ENCODE results near the gene ZNF512B.
A peak's percentile ranks its signal among the peaks of the same experiment; 100 is the strongest.
"Not testable (repeated sequence)": the region's sequence is repeated elsewhere in the genome, so short reads cannot be mapped to it uniquely, and the experiment has no call there.

The ZNF512B gene

DNA sequence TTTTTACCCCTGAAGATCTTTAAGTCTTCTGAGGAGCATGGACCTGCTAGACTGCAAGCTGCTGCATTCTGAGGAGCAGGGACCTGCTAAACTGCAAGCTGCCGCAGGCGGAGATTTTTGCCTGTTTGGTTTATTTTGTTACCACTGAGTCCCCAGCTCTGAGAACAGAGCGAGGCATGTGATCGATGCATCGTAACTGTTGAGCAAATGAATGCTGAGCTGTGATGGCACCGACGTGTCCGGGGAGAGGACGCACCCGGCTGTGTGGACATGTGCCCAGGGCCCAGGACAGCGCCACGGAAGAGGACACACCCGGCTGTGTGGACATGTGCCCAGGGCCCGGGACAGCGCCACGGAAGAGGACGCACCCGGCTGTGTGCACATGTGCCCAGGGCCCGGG, 50.6 kb downstream of the ZNF512B start:
- no peak for DNase-seq
- in situ Hi-C loops (cut with MboI; ENCODE audit: low pct_unique_long_range_greater_than_20kb, low sequenced_read_pairs): no loop called here

DNA sequence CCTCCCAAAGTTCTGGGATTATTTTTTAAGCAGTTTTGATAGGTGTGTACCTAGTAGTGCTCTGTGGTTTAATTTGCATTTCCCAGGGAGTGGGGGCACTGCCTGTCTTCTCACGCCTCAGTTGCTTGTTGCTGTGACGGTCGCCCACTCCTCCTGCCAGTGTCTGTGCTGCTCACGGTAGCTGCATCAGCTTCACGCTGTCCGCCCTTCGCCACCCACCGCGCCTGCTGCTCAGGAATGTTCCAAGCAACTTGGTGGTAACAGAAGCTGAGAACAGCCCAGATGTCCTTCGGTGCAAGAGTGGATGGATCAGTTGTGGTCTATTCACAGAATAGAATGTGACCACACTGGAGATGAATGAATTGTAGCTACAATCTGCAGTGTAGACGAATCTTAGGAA, 51.9 kb downstream of the ZNF512B start:
- in situ Hi-C loops (cut with MboI; ENCODE audit: low pct_unique_long_range_greater_than_20kb, low sequenced_read_pairs): no loop called here
- DNase-seq: no peak

DNA sequence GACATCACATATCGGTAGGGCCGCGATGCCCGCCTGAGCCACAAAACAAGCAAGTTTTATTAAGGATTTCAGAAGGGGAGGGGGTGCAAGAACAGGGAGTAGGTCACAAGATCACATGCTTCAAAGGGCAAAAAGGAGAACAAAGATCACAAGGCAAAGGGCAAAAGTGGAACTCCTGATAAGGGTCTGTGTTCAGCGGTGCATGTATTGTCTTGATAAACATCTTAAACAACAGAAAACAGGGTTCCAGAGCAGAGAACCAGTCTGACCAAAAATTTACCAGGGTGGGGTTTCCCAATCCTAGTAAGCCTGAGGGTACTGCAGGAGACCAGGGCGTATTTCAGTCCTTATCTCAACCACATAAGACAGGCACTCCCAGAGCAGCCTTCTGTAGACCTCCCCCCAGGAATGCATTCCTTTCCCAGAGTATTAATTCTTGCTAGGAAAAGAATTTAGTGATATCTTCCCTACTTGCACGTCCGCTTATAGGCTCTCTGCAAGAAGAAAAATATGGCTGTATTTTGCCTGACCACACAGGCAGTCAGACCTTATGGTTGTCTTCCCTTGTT, 53.3 kb downstream of the ZNF512B start:
- peak; percentile 45 for DNase-seq
- in situ Hi-C loops (cut with MboI; ENCODE audit: low pct_unique_long_range_greater_than_20kb, low sequenced_read_pairs): not testable (repeated sequence)

DNA sequence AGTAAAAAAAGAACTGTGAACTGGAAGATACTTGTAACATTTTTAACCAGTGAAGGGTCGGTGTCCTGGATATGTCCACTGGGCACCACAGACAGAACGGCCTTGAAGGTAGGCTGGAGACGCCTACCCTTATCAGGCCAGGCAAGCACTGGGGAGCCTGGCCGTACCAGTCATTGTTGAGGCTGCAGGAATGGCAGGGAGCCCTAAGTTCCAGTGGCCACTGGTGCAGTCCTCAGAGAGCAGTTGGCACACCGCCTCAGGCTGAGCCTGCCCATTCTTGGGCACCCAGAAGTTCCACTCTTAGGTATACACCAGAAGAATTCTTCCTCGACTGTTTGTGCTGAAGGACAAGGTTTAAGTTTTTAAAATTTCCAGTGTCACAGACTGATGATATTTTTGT, 54.3 kb downstream of the ZNF512B start:
- in situ Hi-C loops (cut with MboI; ENCODE audit: low pct_unique_long_range_greater_than_20kb, low sequenced_read_pairs): no loop called here
- no peak for DNase-seq

DNA sequence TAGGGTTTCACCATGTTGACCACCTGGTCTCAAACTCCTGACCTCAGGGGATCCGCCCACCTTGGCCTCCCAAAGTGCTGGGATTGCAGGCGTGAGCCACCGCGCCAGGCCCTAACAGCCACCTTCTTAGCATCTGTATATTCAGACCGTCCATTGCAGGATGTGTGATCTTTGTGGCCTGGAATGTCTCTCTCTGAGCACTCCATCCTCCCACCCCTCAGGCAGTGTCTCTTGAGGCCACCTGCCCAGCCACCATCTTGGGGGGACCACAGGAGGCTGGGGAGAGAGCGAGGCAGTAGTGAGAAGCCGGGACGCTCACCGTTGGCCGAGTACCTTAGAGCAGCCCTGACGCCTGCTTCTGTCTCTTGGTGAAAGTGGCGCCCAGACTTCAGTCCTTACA, 56.0 kb downstream of the ZNF512B start:
- no peak for DNase-seq
- in situ Hi-C loops (cut with MboI; ENCODE audit: low pct_unique_long_range_greater_than_20kb, low sequenced_read_pairs): no loop called here

DNA sequence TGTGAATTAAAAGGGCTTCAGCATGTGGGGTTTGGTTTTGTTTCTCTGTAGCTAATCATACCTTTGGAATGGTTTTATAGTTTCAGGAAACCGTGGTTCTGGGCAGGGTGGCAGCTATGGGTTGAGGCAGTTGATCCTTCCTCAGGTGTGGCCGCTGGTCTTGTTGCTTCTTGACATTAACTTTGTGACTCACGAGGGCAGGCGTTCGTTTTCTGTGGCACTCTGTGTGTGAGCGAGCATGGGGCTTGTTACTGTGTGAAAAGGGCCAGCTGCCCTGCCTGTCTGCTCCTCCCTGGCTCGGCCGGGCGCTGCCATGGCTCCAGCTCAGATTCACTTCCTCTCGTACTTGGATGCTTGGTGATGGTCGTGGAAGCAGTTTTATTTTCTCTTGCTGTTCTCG, 58.6 kb downstream of the ZNF512B start:
- in situ Hi-C loops (cut with MboI; ENCODE audit: low pct_unique_long_range_greater_than_20kb, low sequenced_read_pairs): no loop called here
- no peak for DNase-seq

DNA sequence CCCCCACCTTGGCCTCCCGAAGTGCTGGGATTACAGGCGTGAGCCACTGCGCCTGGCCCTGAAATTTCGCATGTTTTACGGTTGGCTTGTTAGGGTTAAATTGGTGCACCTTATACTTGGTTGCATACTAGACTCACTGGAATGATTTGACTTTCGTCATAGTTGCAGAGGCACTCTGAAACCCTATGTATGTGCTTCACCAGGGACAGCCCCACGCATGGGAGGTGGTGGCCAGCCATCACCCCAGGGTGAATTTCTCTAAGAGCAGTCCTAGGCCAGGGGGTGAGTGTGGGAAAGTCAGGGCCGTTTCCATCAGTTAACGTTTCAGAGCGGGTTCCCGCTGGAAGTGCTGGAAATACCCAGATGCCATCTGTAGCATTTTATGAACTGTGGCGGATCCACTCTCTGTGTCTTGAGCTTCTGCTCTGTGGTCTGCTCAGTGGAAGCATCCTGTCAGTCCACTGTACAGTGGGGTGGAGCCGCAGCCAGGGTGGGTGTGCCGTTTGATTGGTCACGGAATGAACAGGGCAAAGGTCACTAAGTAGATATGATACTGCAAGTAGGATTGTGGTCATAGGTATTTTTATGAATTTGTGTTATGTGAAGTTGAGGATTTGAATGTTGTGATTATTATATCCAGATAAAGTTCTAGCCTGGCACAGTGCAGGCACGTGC, 61.6 kb downstream of the ZNF512B start:
- no peak for DNase-seq
- in situ Hi-C loops (cut with MboI; ENCODE audit: low pct_unique_long_range_greater_than_20kb, low sequenced_read_pairs): no loop called here

All from KBM-7 (cell line).